Measurements from ENCODE around the gene OR10G8.
"Not testable (repeated sequence)": the region's sequence is repeated elsewhere in the genome, so short reads cannot be mapped to it uniquely, and the experiment has no call there.

The OR10G8 gene

GRCh38 chr11:124026498-124026897 is at the start of gene OR10G8:
Gene OR10G8 (plus strand): TSS chr11:124026798. CDS start chr11:124029623, 2,825 bp downstream.
- no peak for DNase-seq (ENCODE audit: low spot score)

- no peak for DNase-seq (ENCODE audit: low spot score)
Observed at GRCh38 chr11:123977731-123978347, 48.8 kb upstream of the OR10G8 start, which contains the start of gene OR10S1. Gene OR10S1 (minus strand): TSS chr11:123977781. CDS start chr11:123977664, 117 bp downstream.

DNA sequence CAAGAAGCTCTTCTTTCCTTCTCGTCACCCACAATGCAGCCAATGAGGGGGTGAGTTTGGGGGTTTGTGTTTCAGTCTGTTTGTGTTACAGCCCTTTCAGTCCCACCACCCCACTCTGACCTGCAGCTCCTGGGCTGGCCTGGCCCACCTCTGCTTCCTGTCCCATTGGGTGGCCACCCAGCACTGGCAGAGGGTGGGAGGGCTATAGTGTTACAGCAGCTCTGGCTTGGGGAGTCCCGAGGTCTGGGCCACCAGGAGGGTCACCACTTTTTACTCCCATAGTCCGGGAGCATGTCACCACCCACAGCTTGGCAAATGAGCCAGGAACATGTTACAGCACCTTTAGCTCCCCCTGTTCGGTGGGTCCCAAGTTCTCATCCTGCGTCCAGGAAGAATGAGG is 47.3 kb upstream of the OR10G8 start:
- no peak for DNase-seq (ENCODE audit: low spot score)

- no peak for DNase-seq (ENCODE audit: low spot score)
Observed at GRCh38 chr11:123995119-123995518, 31.5 kb upstream of the OR10G8 start, which contains the start of gene OR10G6. Gene OR10G6 (minus strand): TSS chr11:123995161. CDS start chr11:123995161, 0 bp downstream.

GRCh38 chr11:124012697-124013096 is 13.9 kb upstream of the OR10G8 start, which contains the start of gene OR10G4:
Gene OR10G4 (plus strand): TSS chr11:124012997. CDS start chr11:124015575, 2,578 bp downstream.
- no peak for DNase-seq (ENCODE audit: low spot score)

- not testable (repeated sequence) for DNase-seq (ENCODE audit: low spot score)
Observed at GRCh38 chr11:124015837-124016236, 10.8 kb upstream of the OR10G8 start.

DNA sequence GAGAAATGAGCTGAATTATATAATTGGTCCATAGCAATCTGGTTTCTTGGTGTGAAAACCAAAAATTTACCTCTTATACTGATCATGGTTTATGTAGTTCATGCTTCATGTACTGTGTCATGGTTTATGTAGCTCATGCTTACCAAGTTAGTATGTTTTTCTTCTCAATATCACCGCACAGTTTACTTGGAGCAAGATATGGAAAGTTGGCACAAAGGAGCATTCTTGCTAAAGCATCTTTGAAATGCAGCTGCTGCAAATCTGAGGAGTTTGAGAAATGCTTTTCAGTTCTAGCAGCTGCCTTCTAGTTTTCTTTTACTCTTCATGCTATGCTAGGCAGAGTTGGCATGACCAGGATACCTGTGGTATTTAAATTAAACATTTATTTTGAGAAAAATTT is 10.1 kb downstream of the OR10G8 start:
- DNase-seq (ENCODE audit: low spot score), result no peak

DNA sequence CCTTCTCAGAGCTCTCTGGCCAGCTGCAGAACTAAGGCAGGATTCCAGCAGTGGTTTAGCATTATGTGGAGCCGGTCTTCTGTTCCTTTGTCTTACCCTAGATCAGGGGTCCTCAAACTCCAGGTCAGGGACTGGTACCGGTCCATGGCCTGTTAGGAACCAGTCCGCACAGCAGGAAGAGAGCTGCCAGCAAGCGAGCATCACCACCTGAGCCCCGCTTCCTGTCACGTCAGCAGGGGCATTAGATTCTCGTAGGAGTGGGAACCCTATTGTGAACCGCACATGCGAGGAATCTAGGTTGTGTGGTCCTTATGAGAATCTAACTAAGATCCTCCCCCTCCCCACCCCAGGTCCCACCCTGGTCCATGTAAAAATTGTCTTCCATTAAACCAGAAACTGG is 13.0 kb downstream of the OR10G8 start:
- DNase-seq (ENCODE audit: low spot score), result no peak

DNA sequence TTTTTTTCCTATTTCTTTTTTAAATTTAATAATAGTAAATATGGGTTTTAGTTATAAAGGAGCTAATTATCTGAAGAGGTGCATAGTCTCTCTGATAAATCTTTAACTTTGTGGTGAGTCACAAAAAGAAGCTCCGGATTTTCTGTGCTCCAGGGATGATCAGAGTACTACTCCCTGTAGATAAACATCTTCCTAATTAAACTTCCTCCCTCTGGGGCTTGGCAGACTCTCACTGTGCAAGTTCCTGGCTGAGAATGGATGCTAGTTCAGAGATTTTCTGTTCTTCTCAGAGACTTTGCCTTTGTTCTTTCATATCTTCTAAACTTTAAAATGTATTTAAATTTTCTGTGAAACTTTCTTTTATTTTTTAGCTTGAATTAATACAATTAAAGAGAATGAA is 14.7 kb downstream of the OR10G8 start, which contains the start of gene OR10G7:
Gene OR10G7, minus strand, starts transcription at position 72 of the 400 bp plus-strand sequence. CDS start 2,324 bp downstream, outside the sequence.
- DNase-seq (ENCODE audit: low spot score), result no peak

DNA sequence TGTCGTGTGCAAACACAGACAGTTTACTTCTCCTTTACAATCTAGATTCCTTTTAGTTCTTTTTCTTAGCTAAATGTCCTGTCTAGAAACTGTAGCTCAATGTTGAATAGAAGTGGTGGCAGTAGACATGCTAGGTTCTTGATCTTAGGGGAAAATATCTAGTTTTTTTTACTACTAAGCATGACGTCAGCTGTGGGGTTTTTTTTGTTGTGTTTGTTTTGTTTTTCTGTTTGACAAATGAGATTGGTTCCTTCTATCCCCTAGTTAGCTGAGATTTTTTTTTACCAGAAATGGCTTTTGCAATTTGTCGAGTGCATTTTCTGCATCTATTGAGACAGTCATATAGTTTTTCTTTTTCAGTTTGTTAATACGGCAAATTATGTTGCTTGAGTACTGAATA is 16.8 kb downstream of the OR10G8 start:
- DNase-seq (ENCODE audit: low spot score), result no peak

GRCh38 chr11:124050748-124051147 is 24.1 kb downstream of the OR10G8 start:
- no peak for DNase-seq (ENCODE audit: low spot score)

DNA sequence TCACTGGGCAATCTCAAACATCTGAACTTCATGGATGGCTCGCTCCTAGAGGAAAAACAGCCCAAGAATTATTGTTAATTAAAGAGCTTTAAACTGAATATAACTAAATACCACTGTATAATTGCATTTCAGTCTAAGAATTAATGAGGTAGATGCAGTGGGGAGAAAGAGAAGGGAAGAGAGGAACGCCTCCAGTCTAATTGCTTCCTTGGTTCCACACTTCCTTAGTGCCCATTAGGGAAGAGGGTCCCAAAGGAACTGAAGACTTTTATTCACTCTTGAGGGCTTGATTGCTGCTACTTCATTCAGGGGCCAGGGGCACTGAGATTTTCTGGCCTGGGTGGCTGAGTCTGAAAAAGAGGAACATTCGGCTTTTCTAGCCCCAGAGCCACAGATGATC is 26.4 kb downstream of the OR10G8 start:
- no peak for DNase-seq (ENCODE audit: low spot score)

DNA sequence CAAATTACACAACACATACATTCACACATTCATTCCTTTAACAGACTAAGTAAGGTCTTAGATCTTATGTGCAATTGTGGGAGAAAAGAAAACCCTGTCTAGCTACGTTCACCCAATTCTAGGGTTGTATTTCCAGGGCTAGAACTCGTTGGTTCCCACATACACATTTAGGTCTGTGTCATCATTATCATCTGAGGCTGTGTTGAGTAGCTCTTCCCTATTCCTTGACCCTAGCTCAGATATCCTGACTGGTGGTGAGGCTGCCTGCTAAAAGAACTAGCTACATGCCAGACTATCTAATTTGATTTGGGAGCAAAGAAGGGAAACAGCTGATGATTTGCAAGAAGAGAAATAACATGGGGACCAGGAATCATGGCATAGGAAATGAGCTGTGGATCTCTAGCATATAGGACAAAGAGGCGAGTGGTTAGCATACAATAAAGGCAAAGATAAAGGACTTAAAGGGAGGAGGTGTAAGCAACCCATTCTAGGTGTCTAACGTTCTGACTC is 42.1 kb downstream of the OR10G8 start:
- DNase-seq (ENCODE audit: low spot score), result no peak

DNA sequence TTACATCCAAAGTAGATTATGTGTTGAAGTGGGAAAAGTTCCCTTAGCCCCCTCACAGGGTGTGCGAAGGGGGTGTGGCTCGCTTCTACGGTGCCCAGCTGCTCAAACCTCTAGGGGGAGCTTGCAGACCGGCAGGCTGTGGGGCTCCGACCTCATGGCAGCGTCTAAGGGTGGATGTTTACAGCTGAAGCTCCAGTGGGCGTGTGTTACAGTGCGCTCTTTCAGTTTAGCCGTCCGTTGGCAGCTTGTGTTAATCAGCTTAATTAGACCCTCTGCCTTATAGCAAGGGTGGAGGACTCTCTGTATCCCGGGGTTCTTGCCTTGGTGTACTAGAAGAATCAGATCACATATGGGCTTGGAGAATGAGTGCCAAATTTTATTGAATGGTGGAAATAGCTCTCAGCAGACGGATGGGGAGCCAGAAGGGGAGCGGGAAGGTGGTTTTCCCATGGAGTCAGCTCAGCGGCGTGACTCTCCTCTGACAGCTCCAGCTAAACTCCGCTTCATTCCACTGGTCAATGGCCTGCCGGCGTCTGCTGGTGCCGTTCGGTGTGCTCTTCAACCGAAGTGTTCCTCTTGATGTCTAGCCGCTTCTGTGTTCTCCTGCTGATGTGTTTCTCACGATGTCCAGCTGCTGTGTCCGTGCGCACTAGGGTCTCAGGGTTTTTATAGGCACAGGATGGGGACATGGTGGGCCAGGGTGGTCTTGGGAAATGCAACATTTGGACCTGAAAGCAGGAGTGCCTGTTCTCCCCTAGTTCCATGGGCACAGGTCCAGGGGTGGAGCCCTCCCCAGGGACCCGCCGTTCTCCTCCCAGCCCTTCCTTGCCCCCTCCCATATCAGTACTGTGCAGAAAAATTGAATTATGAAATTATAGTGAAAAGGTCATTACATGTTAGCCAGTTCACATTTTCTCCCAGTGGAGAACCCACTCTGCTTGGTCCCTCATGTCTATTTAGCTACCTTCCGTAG is 43.1 kb downstream of the OR10G8 start:
- DNase-seq (ENCODE audit: low spot score), result no peak

- peak; percentile 46 for DNase-seq (ENCODE audit: low spot score)
Observed at GRCh38 chr11:124070915-124071622, 44.5 kb downstream of the OR10G8 start.

GRCh38 chr11:124071623-124071948 is 45.0 kb downstream of the OR10G8 start:
- DNase-seq (ENCODE audit: low spot score), result no peak

- no peak for DNase-seq (ENCODE audit: low spot score)
Observed at GRCh38 chr11:124072147-124072546, 45.5 kb downstream of the OR10G8 start.

- no peak for DNase-seq (ENCODE audit: low spot score)
Observed at GRCh38 chr11:124074554-124074953, 48.0 kb downstream of the OR10G8 start.

DNA sequence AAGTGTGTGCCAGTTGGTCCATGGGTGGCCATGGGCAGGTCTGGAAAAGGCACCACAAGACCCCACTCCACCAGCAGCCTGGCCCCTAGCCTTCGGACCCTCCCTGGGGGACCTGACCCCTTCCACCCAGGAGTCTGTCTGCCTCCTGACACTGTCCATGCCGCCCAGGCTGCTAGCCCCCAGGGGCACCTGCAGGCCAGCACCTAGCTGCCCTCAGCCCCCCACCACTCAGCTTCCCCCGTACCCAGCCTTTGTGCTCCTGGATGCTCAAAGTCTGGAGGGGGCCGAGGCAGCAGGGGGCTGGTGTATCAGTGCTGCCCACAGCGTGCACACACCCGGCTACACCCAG is 48.9 kb downstream of the OR10G8 start:
- DNase-seq (ENCODE audit: low spot score), result no peak

GRCh38 chr11:124075841-124076651 is 49.4 kb downstream of the OR10G8 start:
- DNase-seq (ENCODE audit: low spot score), result peak; percentile 18

- DNase-seq (ENCODE audit: low spot score), result no peak
Observed at GRCh38 chr11:124077266-124077665, 50.7 kb downstream of the OR10G8 start.
